Stimulated activated CD4-positive, alpha-beta T cell treated with anti-CD3 and anti-CD28 coated beads, Interleukin-15, amount 100 ng/mL, for 1 hour (primary cell): ENCODE measurements around the gene MRM3.
"Not testable (repeated sequence)": the region's sequence is repeated elsewhere in the genome, so short reads cannot be mapped to it uniquely, and the experiment has no call there.

Source experiments
- DNase-seq, 2 donors: peaks; one replicate each; pipeline ENCODE4 v3.0.0-alpha.2; 2020; ENCODE audit warnings: low read depth in 1 of 2, low spot score in 1 of 2

The MRM3 gene, protein sequence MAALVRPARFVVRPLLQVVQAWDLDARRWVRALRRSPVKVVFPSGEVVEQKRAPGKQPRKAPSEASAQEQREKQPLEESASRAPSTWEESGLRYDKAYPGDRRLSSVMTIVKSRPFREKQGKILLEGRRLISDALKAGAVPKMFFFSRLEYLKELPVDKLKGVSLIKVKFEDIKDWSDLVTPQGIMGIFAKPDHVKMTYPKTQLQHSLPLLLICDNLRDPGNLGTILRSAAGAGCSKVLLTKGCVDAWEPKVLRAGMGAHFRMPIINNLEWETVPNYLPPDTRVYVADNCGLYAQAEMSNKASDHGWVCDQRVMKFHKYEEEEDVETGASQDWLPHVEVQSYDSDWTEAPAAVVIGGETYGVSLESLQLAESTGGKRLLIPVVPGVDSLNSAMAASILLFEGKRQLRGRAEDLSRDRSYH

DNA sequence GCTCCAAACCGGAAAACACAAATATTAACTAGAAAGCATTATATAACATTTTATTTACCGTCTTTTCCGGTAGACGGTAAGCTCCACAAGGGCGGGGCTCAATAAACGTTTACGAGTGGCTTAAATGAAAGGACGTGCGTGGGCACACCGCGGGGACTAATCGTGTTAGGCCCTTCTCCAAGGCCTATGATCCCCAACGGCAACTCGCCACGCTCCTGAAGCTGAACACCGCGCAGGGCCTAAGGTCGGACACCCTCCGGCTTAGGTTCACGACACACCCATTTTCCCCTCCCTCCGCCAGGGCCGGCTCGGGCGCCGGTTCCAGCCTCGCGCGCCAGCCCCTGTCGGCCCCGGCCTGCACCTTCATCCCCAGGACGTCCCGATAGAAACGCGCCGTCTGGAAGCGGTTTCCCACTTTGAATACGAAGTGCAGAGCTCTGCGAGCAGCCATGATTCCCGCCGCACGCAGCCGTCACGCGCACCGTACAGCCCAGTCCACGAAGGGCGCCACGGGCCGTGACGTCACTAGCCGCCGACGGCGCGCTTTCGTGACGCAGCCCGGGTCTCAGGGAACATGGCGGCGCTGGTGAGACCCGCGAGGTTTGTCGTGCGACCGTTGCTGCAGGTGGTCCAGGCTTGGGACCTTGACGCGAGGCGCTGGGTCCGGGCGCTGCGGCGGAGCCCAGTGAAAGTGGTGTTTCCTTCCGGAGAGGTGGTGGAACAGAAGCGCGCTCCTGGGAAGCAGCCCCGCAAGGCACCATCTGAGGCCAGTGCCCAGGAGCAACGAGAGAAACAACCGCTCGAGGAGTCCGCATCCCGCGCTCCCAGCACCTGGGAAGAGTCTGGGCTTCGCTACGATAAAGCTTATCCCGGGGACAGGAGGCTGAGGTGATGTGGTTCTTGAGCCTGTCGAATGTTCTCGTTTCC is at the start of gene MRM3, which contains the start of gene GLOD4:
MRM3 (plus strand) TSS at position 549 of the 927 bp plus-strand sequence; CDS start at position 575, 26 bp downstream.
GLOD4 (minus strand) TSS at position 476 of the 927 bp plus-strand sequence; CDS start at position 451, 25 bp downstream.
- peak; percentile 86 to 95 for DNase-seq

DNA sequence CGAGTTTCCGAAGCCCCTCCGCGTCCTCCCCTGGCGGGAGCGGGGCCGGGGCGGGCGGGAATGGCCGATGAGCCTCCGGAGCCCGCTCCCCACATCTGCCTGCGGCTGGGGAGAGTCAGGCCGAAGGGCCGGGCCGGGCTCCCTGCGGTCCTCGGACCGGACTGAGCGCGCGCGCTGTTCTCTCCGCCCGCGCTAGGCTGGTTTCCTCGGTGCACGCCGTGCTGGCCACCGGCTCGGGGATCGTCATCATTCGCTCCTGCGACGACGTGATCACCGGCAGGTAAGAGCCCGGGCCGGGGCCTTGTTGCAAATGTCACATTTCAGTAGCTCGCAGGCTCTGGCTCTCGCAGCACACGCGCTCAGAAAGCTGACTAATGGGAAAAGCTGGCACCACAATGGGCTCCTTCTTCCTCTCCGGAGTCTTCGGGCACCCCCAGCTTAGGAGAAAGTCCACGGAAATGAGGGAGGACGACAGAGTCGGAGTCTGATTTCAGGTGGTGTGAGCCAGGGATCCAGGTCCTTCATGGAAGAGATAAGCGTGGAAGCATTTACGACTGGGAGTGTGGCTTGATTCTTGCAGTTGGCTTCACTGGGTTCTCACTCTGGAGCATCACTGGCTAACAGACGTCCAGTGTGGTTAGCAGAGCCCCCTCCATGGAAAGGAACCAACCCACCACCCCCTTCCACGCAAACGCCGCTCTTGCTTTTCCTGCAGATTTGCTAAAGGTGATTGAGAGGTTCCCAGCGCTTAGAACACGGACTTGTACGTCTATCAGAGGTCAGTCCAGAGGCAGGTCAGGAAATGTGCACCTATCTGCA is 49.0 kb upstream of the MRM3 start:
- no peak for DNase-seq

DNA sequence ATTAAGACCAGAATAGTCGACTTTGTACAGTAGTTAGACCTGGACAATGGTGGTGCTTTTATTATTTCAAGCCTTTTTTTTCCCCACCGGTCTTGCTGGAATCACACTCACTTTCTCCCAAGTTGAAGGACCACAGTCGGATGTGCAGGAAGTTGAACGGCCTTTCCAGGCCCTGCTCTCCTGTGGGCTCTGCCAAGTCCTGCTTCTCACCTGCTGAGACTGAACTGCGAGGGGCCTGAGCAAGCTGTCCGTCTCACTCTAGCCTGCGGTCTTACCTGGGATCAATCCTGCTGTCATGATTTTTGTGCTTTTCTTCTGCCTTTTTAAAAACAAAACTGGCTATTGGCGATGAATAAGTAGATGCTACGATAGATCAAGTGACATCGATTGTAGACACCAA is 48.4 kb upstream of the MRM3 start:
- DNase-seq: no peak

- DNase-seq: no peak
Measured at GRCh38 chr17:737561-738113, 44.5 kb upstream of the MRM3 start.

DNA sequence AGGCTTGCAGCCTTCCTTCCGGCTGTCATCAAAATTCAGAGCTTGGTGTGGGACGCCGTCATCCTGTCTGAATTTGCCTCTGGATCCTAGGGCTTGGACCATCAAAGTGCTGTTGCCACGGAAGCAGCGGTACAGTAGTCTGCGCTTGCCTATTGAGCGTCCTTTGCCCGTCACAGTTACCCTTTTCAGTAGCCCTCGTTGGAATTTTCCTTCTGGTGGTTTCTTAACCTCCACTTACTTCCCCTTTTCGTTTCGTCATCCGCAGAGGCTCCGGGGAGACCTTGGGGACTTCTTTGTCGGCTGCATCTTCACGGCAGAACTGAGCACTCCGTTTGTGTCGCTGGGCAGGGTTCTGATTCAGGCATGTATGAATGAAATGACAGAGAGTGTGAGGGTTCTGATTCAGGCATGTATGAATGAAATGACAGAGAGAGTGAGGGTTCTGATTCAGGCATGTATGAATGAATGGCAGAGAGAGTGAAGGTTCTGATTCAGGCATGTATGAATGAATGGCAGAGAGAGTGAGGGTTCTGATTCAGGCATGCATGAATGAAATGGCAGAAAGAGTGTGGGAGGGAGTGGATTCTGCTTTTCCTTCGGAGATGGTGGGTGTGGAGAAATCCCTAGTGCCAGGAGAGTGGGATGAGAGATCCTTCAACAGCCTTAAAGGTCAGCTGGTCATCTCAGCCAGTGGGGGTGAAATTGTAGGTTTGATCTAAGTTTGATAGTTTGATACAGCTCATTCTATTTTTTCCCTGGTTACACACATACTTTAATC is 41.7 kb upstream of the MRM3 start:
- no peak for DNase-seq

GRCh38 chr17:742147-742793 is 39.9 kb upstream of the MRM3 start:
- no peak for DNase-seq

- no peak for DNase-seq
Measured at GRCh38 chr17:743139-743538, 39.0 kb upstream of the MRM3 start.

DNA sequence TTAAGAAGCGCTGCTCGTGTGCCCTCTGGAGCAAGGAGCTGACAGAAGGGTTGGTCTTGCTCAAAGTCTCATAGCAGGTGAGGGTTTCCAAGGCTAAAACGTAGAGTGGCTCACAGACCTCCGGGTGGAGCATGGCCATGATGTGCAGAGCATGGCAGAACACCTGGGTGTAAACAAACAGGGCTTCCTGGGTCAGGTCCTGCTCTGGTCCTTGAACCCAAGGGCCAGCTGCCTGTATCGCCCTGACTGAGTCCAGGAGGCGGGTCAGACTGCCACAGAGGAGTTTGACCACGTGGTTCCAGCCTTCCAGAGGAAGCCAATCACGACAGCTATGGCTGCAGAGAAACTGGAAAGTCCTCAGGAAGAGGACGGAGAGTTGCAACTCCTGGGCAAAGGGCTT is 37.2 kb upstream of the MRM3 start:
- DNase-seq: no peak

- no peak for DNase-seq
Measured at GRCh38 chr17:745406-745805, 36.7 kb upstream of the MRM3 start.

DNA sequence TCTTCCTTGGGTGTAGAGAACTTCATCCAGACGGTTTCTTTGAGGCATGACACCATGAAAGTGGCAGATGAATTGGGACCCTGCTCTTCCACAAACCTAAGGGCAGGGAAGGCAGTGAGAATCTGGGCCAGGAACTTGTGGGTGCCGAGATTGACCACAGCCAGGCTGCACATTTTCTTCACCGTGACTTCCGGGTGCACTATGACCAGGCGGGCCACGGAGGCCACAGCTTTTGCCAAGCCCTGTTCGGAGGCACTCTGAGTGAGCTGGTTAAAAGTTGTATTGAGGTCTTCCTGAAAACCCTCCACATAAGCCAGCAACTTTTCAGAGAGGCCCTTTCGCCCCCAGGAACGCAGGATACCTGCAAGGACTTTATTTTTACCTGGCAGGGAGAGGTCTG is 36.0 kb upstream of the MRM3 start:
- no peak for DNase-seq

DNA sequence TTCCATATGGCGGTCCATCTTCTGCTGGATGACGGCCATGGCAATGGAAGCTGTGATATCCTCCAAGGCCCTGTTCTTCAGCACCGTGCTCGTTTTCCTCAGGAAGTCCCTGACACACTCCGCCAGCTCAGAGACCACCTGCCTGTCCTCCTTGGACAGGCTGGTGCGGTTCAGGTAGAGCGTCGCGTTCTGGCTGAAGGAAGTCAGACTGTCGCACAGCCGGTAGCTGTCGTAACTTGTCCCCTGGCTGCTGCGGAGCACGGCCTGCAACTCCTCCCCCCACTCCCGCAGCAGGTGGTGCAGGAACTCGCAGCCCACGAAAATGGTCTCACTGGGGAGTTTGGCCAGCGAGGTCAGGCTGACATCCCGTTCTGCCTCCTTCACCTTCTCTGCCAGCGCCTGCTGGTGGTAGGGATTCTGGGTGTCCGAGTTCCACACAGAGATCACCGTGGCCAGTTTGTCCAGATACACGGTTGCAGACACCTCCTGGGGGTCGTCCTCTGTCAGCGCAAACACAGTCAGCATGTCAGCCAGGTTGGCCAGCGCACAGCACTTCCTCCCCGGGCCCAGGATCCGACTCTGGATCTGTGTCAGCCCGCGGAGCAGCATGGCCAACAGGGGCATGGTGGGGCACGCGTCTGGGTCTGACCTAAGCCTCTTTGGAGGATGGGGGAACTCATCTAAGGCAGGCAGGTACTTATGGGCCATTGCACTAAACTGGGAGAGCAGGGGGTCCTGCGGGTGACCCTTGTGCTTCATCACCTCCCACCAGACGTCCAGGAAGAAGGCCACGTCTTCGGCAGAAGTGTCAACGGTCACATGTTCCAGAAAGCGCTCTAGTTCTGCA is 35.1 kb upstream of the MRM3 start:
- DNase-seq: no peak

GRCh38 chr17:748604-749003 is 33.5 kb upstream of the MRM3 start:
- DNase-seq: not testable (repeated sequence)

- not testable (repeated sequence) for DNase-seq
Measured at GRCh38 chr17:749359-749758, 32.8 kb upstream of the MRM3 start.

- DNase-seq: no peak
Measured at GRCh38 chr17:750431-751037, 31.6 kb upstream of the MRM3 start.

DNA sequence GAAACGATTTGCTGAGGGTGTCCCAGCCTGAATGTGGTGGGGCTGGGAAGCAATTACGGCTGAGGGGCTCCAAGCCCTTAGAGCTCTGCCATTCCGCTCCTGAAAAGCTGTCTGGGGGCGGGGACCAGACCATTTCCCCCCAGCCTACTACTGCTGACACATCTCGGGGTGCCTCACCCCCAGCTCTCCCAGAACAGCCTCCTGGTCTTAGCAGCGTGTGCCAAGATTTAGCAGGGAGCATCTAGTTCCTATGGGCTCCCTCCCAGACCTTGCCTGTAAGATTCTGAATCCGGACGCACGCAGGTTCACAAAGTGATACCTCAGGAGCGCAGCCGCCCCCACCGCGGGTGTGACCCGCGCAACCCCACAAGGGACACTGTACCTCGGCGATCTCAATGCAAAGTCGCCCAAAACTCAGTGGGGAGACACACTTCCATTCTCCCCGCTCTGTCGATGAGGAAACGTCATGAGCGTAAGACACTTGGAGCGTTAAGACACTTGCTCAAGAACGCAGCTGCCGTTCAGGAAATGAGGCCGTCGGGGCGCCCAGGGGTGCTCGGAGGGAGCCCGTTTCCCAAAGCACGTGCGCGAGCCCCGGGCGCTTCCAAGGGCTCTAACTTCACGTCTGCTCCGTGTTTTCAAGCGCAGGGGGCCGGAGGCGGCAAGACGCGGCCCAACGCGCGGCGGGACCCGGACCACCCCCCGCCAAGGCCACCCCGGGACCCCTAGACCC is 30.7 kb upstream of the MRM3 start:
- peak in 1 of 2 donors; percentile 34 for DNase-seq

GRCh38 chr17:752002-752619 is 30.0 kb upstream of the MRM3 start, which contains the start of gene GEMIN4:
GEMIN4 (minus strand) TSS chr17:752264; CDS start chr17:752142, 122 bp downstream.
- peak; percentile 97 to 99 for DNase-seq
